ENCODE results near the gene INPP4B.

GRCh38 chr4:142428715-142429114 is 417.4 kb downstream of the INPP4B start:
- TF ChIP-seq CTCF (IDR thresholded peaks at IDR 0.05) (no peak), POLR2A (IDR thresholded peaks at IDR 0.05) (no peak), EP300 (IDR thresholded peaks at IDR 0.05) (no peak)

Data from ovary (tissue), 3 donors.